HG03469 (cell line): ENCODE measurements around the gene YWHAQ.
"Not testable (repeated sequence)": the region's sequence is repeated elsewhere in the genome, so short reads cannot be mapped to it uniquely, and the experiment has no call there.

Experiments
- ATAC-seq: cut with Tn5 transposase; IDR thresholded peaks from one replicate; pipeline ENCODE4 v1.9.1; 2021; ENCODE audit warnings: mild to moderate bottlenecking, moderate library complexity, moderate number of reproducible peaks; ENCODE audit not compliant: unreplicated experiment

YWHAQ gene

GRCh38 chr2:9595256-9595655 is 35.5 kb downstream of the YWHAQ start:
- not testable (repeated sequence) for ATAC-seq

GRCh38 chr2:9594366-9595054 is 36.3 kb downstream of the YWHAQ start:
- no peak for ATAC-seq

DNA sequence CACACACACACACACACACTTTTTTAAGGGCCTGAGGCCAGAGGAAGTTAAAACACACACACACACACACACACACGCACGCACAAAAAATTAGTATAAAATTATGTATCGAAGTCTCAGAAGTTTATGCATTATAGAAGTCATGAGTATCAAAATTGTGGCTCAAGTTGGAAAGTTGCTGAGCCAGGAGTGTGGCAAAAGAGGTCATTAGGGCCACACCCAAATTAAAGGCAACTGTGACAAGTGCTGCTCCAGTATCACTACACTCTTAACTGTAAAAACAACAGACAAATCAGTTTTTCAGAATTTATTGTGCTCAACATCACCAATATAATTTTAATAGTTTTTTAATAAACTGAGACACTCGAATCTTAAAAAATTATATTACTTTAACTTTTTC is 36.9 kb downstream of the YWHAQ start:
- no peak for ATAC-seq

DNA sequence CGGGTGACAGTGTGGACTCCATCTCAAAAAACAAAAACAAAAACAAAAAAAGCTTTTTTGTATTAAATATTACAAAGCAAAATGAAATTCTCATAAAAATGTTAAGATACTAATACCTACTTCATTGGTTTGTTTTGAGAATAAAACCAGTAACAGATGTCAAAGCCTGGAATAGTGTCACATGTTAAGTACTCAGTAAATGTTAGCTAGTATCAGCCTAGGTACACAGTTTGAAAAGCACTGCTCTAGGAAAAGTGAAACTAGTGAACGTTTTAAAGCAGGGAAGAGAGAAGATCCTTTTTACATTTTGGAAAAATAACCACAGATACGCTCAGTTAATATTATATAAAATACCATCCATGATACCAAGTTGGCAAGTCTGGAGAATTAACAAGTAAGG is 38.1 kb downstream of the YWHAQ start:
- ATAC-seq, result no peak

DNA sequence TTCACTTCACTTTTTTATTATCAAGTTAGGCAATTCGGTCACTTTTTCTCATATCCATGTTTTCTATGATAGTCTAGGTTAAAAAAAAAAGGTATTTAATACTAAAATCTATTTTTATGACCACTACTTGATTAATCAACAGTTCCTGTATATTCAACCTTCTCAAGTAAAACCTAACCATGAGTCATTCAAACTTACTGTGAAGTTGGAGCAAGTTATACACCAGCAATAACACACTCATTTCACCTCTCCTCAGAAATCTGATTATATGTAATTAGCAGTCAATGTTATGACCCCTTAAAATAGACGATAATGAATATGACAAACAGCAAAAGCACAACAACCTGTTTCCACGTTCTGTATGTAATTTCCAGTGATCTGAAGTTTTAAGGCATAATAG is 40.2 kb downstream of the YWHAQ start:
- ATAC-seq, result no peak

DNA sequence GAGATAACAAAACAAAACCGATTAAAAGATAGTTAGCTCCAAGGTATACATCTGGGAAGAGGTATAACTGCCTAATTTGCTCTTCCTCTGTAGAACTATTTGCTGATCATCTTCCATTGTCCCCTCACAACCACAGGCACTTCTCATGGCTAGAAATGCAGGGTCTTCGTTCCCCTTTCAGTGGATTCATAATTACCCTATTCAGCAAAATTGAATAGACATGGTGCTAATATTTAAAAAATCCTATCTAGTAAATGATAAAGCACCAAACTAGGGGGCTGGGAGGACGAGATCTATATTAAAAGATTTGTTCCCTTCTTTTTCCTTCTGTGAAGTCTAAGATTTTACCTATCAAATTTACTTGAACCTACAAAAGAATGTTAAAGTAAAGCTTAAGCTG is 44.3 kb downstream of the YWHAQ start:
- no peak for ATAC-seq

DNA sequence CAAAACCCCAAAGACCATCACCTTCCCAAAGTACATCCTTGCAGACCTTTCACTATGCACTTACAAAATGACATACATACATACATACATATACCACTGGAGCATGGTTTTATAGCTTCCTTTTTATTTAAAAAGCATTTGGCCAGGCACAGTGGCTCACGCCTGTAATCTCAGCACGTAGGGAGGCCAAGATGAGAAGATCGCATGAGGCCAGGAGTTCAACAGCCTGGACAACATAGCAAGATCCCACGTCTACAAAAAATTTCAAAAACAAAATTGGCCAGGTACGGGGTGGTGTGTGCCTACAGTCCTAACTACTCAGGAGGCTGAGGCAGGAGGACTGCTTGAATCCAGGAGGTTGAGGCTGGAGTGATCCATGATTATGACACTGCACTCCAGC is 45.3 kb downstream of the YWHAQ start:
- no peak for ATAC-seq

DNA sequence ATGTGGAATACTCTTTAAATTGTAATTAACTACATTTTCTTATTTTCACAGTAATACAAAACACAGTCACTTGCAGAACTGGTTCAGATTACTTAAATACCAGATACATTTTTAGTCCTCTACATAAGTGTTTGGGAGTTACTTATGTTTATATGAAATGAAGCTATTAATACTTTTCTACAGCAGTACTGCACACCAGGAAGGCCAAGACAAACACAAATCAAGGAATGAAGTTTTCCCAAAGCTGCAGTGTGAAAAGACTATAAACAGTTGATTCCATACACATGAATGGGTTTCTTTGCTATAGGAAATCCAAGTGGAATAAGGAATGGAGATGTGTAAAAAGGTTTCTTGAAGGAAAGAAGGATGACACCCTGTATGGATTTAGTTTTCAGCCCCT is 45.9 kb downstream of the YWHAQ start:
- not testable (repeated sequence) for ATAC-seq

DNA sequence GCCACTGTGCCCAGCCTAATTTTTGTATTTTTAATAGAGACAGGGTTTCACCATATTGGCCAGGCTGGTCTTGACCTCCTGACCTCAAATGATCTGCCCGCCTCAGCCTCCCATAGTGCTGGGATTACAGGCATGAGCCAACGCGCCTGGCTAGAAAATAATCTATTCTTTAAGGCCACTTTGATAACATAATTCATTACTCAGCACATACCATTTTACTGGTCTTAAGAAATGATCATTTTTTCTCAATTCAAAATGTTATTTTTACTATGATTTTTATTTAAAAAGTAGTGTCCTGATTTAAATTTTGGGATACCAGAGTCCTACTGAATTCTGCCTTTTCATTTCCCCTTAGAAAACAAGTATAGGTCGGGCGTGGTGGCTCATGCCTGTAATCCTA is 48.2 kb downstream of the YWHAQ start:
- ATAC-seq, result no peak

DNA sequence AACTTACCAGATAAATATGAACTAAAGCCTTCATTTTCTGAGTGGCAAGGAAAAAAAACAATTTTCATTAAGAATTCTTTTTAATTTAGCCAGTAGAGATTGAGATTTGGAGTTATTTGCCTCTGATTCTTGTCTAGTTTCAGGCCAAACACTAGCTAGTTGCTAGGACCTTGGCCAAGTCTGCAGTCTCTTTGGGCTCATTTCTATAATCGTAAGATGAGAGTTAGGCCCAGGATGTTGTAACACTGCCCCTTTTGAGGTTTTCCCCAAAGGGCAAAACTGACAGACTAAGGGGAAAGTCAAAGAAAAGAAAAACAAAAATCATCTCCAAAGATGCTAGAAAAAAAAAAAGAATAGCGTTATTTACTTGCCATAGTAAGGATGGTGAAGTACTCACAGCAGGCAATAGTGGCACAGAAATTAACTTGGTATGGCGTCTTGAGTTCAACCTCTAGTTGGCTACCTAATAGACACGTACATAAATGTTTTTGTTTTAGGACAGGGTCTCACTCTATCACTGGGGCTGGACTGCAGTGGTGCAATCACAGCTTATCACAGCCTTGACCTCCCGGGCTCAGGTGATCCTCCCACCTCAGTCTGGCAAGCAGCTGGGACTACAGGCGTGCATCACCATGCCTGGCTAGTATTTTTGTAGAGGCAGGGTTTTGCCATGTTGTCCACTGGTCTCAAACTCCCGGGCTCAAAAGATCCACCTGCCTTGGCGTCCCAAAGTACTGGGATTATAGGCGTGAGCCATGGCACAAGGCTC is 52.1 kb downstream of the YWHAQ start:
- ATAC-seq, result no peak

DNA sequence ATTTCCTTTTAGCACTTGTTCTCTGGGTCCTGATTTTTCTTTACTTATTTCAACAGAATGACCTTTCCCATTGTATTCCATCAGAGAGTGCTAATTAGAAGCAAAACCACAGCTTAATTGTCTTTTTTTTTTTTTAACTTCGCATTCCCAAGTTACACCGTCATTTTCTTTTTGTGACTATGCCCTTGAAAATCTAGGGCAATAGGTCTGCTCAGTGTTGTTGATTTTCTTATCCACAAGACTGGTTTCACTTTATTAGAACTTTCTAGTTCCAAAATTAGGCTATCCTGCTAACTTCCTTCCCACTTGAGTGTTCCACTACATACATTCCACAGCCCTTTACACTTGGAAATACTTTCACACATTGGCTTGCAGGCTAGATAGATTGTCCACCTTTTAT is 56.5 kb downstream of the YWHAQ start:
- no peak for ATAC-seq

GRCh38 chr2:9573840-9574239 is 57.0 kb downstream of the YWHAQ start:
- ATAC-seq, result no peak

DNA sequence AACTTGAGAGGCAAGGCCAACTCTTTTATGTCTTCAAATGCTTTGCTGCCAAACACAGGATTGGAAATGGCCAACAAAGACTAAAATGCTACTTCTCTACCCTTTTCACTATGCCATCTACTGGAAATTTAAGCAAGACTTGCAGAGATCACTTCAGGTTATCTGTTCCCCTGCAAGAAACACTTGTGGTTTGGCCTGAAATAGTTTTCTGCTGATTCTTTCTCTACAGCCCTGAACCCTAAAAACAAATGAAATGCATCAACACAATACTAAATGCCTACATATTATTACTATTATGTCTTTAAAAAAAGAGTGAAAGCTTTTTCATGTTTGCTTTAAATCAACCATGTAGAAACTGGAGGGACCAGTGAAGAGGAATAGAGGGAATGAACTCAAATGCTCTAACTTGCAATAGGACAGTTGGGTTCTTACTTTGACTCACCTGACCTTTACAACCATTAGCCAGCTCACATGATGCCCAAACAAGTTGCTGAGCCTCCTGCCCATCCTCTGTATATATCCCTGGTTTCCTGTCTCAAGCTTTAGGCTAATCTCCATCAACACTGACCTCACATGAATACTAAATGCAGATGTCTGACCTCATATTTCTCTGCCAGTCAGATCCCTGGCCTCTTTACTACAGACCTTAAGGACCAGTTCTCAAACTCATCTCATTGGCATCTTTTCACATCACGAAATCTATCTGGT is 57.6 kb downstream of the YWHAQ start:
- ATAC-seq, result no peak

DNA sequence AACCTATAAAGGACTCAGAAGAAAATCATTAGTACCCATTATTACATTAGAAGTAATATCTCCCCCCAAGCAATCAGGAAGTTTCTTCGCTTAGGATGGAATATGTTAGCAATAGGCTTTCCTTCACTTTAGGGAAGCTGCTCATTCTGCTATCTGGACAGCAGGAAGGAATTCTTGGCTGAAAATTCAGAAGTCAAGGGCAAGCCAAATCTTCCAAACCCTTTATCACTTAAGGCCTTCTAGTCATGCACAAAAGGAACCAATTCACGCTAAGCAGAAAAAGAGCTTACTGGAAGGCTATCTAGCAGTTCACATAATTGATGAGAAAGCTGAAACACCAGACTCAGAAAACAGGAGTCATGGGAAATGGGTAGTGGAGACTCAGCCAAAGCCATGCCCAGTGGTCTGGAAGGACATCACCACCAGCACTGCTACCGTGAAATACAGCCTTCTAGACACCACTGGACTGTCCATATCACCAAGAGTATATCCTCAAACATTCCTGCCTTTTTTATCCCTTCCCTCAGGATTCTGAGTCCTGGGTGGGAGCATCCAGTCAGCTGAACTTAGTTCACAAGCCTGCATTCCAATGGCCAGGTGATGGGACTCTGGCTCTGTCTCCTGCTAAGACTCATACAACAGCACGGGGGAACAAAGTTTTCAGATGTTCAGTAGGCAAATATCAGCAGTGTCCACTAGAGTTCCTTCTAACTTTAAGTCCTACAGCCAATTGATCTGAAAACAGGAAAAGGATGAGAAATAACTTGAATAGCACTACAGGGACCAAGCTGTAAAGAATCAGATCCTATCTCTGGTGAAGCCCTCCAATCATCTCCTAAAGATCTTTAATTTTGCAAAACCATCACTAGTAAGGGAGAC is 60.4 kb downstream of the YWHAQ start:
- no peak for ATAC-seq

GRCh38 chr2:9565436-9566153 is 65.2 kb downstream of the YWHAQ start:
- no peak for ATAC-seq

GRCh38 chr2:9560628-9561027 is 70.2 kb downstream of the YWHAQ start:
- no peak for ATAC-seq

GRCh38 chr2:9558948-9559381 is 71.8 kb downstream of the YWHAQ start:
- no peak for ATAC-seq

GRCh38 chr2:9556121-9556743 is 74.6 kb downstream of the YWHAQ start:
- peak; percentile 10 for ATAC-seq

DNA sequence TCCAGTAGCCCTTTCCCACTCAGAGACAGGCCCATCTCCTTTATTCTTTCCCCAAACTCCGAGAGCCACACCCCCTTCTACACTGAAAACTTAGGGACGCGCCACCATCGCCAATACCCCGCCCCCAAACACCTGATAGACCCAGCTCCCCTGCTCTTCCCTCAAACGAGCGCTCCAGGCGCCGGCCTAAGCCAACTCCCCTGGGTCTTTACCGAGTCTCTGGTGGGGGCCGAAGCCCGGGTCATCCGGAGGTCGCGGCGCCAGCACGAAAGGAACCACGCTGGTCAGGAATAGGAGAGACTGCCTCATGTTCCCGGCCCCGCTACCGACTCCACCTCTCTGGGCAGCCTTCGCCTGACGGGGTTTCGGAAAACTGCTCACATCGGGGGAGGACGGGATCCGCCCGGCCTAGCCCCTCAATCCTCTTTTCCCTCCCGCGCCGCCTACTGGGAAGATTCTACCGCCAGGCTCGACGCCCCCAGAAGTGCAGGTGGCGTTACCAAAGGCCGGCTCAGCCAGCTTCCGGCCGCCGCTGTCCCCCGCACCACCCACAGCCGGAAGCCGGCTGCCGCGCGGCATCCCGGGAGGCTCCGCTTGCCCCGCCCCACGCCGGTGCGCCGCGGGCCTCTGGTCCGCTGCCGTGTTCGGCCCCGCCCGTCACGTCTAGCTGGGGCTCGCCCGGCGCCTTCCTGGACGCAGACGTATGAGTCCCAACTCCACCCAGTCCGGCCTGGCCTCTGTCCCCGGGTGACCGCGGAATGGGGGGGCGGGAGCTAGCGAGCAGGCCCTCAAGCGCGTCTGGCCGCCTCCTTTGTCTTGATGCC is 75.3 kb downstream of the YWHAQ start, which contains the start of gene ADAM17:
TSS of gene ADAM17 (minus strand) at position 534 of the 824 bp plus-strand sequence. CDS start at position 309, 225 bp downstream.
- ATAC-seq, result peak; percentile 78
